GM19035 (cell line): ENCODE measurements around the gene LGALS4.
"Not testable (repeated sequence)": the region's sequence is repeated elsewhere in the genome, so short reads cannot be mapped to it uniquely, and the experiment has no call there.

Experiments
- ATAC-seq: cut with Tn5 transposase; IDR thresholded peaks from one replicate; pipeline ENCODE4 v1.9.1; 2021; ENCODE audit not compliant: unreplicated experiment

Gene LGALS4

DNA sequence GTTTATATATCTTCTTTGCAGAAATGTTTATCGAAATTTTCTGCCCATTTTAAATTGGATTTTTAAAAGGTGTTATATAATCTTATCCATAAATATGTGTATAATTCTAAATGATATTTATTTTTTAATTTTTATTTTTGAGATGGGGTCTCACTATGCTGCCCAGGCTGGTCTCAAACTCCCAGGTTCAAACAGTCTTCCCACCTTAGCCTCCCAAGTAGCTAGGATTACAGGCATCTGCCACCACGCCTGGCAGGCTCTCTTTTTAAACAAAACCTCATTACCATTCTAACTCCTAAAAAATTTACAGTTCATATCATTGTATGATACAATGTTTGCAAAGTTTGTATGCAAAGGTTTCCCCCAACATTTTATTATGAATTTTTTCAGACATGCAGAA lies 16.6 kb downstream of the LGALS4 start:
- no peak for ATAC-seq

- ATAC-seq, result no peak
These were observed 17.2 kb downstream of the LGALS4 start for GRCh38 chr19:38795549-38795948.

- no peak for ATAC-seq
These were observed 19.1 kb downstream of the LGALS4 start for GRCh38 chr19:38793671-38794070.

DNA sequence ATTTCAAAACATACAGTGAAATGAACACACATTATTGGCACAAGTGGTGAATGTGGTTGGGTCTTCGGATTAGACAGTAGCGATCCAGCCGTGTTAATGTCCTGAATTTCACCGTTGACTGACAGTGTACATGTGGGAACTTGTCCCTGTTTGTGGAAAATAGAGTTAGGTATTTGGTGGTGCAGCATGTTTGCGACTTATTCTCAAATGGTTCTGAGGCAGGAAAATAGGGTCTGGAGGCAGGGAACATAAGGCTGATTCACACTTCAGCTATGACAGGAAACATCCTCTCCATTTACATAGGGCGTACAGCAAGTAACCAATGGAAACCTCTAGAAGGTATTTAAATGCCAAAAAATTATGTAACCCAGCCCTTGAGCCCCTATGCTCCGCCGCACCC lies 19.6 kb downstream of the LGALS4 start:
- no peak for ATAC-seq

DNA sequence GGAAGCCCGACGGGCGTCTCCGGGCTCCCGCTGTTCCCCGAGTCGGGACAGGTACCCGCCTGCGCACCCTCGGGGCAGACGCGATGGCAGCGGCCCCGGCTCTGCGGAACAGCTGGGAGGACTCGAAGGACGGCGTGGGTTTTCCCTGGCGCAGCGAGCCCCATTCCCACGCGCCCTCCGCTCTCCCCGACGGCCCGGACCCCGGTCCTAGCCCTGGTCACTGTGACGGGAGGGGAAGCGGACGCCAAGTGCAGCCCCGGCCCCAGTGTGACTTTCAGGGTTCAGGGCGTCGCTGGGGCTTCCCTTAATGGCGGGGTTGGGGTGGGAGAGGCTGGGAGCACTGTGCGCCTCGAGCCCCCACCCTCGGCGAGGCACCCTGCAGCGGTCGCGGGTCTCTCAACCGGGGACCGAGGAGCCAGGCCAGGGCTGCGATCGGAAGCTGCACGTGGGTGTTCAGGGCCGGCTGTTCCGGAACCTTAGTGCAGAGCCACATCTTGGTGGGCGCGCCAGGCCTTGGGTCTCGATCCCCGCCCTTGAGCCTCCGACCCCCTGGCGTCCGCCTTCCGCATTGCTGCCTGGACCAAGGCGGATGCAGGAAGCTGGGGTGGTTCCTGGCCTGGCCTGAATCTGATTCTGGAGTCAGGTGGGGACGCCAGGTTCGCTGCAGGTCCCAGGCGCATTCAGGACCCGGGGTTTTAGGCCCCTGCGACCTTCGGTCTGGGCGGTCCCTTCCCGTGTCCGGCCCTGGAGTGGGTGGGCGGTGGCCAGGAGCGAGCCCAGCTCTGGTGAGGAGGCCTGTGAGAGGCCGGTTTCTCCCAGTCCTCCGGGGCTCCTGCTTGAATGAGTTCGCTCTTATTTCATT lies 20.3 kb downstream of the LGALS4 start:
- no peak for ATAC-seq

DNA sequence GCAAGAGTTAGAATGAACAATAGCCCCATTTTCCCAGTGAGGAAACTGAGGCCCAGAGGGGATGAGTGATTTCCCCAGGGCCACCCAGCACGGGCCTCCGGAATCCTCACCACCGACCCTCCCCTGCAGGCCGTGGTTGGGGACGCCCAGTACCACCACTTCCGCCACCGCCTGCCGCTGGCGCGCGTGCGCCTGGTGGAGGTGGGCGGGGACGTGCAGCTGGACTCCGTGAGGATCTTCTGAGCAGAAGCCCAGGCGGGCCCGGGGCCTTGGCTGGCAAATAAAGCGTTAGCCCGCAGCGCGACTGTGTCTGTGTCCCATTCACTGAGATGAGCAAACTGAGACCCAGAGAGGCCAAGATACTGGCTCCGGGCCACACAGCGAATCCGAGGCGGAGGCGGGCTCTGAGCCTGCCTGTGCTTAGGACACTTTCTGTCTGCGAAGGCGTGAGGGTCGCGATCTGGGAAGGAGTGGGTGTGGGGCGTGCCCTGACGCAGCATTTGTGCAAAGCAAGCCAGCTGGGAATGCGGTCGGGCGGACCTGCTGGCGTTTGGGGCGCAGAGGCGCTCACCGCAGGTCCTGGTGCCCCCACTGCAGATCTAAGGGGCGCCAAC lies 21.2 kb downstream of the LGALS4 start:
- ATAC-seq, result not testable (repeated sequence)

DNA sequence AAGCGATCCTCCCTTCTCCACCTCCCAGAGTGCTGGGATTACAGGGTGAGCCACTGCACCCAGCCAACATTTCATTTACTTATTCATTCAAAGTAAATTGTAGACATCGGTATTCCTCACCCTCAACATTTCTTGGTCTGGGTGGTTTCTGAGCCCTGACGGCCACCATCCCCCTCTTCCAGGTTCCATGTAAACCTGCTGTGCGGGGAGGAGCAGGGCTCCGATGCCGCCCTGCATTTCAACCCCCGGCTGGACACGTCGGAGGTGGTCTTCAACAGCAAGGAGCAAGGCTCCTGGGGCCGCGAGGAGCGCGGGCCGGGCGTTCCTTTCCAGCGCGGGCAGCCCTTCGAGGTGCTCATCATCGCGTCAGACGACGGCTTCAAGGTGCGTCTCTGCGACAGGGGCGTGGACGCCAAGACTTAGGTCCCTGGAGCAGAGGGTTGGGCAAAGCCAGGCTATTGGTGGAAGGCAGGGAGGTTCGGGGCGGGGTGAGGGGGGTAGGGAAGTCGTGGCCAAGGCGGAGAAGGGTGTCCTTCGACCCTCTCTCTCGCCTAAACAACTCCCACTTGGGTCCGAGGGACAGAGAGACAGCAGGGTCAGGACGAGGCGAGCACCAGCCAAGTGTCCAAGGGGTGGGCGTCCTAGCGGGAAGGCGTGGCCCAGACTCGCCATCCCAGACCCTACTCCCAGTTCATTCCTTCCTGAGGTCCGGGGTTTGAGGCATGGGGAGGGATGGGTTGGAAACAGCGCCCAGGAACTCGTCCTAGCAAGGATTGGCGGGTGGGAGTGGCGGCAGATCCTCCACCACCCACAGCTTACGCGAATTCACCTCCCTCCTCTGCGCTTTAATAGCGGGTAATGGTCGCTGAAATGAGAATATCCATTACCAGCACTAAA lies 22.0 kb downstream of the LGALS4 start:
- not testable (repeated sequence) for ATAC-seq

GRCh38 chr19:38788478-38789243 lies 24.1 kb downstream of the LGALS4 start, which contains the start of gene LGALS7B:
TSS of gene LGALS7B (plus strand) at chr19:38789200. CDS start at chr19:38789227, 27 bp downstream.
- ATAC-seq, result no peak

DNA sequence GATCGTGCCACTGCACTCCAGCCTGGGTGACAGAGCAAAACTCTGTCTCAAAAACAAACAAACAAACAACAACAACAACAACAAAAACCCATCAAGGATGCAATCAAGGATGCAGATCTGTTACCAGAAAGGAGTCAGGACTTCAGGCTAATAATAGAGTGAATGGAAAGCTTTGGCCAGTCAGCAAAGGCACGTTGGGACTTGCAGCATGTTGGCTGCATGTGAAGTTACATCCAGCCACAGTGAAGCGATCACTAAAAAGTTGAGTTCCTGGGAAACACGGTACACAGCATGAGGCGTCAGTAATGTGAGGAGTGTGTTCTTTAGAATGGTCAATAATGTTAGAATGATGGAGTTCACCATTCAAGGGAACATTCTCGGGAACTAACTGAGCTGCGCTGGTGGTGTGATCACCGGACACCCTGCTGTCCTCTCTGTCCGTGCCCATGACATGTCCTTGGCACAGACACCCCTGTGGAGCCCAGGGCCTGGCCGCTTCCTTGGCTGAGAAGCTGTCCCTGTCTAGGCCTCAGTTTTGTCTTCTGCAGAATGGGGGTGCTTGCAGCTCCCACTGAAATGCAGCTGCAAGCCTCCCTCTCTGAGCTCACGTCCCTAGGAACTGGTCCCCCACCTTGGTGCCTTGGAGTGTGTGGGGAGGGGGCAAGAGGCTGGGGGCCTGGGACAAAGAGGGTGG lies 26.0 kb downstream of the LGALS4 start:
- ATAC-seq, result no peak

DNA sequence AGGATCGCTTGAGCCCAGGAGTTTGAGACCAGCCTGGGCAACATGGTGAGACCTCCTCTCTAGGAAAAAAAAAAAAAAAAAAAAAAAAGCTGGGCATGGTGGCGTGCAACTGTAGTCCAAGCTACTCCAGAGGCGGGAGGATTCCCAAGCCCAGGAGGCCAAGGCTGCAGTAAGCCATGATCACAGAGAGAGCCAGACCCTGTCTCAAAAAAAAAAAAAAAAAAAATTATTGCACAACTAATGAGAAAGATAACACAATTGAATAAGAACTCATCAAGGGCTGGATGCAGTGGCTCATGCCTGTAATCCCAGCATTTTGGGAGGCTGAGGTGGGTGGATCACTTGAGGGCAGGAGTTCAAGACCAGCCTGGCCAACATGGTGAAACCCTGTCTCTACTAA lies 26.7 kb downstream of the LGALS4 start:
- ATAC-seq, result not testable (repeated sequence)

DNA sequence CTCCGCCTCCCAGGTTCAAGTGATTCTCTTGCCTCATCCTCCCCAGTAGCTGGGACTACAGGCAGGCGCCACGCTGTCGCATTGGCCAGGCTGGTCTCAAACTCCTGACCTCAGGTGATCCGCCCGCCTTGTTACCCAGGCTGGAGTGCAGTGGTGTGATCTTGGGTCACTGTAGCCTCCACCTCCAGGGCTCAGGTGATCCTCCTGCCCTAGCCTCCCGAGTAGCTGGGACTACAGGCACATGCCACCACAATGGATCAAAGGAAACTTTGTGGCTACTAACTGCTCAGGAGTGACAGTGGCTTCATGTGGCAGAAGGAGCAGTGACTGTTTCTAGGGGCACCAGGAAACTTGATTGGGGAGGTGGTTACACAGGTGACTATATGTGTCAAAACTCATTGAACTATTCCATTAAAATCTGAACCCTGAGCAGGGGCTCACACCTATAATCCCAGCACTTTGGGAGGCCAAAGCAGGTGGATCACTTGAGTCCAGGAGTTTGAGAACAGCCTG lies 27.5 kb downstream of the LGALS4 start:
- ATAC-seq, result no peak

DNA sequence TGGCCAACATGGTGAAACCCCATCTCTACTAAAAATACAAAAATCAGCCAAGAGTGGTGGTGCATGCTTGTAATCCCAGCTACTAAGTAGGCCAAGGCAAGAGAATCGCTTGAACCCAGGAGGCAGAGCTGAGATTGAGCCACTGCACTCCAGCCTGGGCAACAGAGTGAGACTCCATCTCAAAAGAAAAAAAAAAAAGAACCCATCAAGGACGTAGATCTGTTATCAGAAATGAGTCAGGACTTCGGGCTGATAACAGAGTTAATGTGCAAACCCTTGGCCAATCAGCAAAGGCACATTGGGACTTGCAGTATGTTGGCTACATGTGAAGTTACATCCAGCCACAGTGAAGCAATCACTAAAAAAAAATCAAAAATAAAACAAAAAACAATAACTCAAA lies 28.5 kb downstream of the LGALS4 start:
- no peak for ATAC-seq

DNA sequence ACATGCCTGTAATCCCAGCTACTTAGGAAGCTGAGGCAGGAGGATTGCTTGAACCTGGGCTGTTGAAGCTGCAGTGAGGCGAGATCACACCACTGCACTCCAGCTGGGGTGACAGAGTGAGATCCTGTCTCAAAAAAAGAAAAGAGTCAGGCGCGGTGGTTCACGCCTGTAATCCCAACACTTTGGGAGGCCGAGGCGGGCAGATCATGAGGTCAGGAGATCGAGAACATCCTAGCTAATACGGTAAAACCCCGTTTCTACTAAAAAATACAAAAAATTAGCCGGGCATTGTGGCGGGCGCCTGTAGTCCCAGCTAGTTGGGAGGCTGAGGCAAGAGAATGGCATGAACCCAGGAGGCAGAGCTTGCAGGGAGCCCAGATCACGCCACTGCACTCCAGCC lies 30.5 kb downstream of the LGALS4 start:
- not testable (repeated sequence) for ATAC-seq

- ATAC-seq, result no peak
These were observed 31.7 kb downstream of the LGALS4 start for GRCh38 chr19:38781058-38781457.

DNA sequence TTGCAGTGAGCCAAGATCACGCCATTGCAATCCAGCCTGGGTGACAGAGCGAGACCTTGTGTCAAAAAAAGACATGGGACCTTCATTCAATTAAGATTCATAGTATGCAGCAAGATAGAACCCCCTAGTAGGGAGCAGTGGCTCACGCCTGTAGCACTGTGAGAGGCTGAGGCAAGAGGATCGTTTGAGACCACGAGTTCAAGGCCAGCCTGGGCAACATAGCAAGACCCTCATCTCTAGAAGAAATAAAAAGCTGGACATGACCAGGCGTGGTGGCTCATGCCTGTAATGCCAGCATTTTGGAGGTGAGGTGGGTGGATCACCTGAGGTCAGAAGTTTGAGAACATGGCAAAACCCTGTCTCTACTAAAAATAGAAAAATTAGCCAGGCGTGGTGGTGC lies 32.3 kb downstream of the LGALS4 start:
- ATAC-seq, result no peak

DNA sequence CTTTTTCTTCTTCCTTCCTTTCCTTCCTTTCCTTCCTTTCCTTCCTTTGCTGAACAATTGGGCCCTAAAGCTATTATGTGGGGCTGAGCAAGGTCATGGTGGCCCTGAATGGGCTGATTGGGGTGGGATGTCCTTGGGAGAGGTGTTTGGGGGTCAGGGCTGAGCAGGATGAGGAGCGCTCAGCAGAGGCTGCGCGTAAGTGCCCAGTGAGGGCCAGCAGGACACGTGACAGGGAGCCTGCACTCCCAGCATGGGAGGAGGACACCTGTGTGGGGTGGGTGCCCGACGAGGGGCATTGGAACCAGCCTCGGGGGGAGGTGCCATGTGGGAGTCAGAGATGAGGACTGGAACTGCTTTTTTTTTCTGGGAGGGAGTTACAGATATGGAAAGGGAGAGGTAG lies 34.0 kb downstream of the LGALS4 start:
- no peak for ATAC-seq

DNA sequence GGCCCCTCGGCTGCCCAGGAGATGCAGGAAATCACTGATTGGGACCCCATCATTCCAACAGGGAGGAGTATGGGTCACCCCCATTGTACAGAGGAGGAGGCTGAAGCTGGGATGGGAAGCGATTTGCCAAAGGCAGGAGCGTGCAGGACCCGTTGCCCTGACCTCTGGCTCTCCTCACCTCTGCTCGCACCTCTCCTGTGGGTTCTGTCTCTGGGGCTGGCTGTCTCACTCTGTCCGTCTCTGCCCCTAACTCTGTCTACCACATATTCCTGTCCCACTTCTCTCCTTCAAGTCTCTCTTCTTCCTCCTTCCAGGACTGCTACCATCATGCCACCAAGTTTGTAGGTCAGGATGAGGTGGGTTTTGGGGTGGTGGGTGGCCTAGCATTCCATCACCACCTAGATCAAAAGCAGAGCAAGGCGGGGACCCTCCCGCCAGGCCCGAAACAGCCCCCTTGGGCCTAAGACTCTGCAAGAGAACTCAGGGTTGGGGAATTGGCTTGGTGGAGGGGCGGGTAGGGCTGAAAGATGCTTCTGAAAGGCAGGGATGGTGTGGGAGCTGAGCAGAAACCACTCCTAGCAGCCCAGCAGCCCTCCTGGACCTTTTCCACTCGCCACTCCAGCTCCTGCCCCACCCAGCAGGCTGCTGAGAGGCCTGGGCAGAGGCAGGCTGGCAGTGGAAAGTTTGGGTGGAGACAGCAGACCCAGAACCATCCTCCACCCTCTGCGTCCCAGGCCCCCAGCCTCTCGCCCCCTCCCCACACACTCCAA lies 38.4 kb downstream of the LGALS4 start:
- ATAC-seq, result no peak

DNA sequence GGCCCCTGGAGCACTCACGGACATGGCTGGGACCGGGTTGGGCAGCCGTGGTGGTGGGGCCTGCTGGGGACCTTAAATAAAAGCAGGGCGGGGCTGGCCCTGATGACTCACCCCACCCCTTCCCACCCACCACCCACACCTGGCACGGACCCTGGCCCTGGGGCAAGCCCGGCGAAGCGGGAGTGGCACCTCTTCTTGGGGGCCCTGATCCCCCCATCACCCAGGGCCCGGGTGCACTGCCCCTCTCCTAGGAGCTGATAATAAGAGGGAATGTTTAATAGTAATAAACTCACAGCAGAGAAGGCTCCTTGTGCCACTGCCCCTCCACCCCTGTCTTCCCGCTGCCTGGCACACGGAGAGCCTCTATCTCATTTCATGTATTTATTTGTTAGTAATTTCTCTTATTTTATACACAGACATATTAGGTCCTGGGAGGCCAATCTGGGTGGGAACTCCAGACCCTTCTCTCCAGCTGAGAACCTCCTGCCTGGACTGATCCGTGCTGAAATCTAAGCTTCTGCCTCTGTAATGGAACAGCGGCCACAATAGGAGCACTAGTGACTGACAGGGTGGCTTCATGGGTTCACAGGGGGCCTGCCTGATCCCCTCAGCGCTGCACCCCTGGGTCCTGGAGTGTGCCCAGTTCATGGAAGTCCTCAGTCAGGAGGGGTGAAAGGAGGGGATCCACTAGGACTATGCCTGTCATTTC lies 39.1 kb downstream of the LGALS4 start, which contains the start of gene LGALS7:
Gene LGALS7, minus strand, starts transcription at position 49 of the 709 bp plus-strand sequence. Its CDS starts 25 bp downstream, at position 24.
- ATAC-seq, result no peak
